Right lobe of liver (tissue), 6 donors: ENCODE results near the gene CHRNA5. TPM values are rescaled to one million over a fixed set of nuclear protein-coding genes. Genes with fewer than 3 reads are reported as not detected.

Experiments used
- ATAC-seq, 4 donors: fragments of 200-7000 bp; cut with Tn5 transposase; one replicate each; pipeline ENCODE4 v1.9.1; 2020; ENCODE audit warnings: mild to moderate bottlenecking in 4 of 4, moderate library complexity in 4 of 4
- DNase-seq, 3 donors: peaks; one replicate each; pipeline ENCODE4 v3.0.0-alpha.2; 2020
- H3K27ac ChIP-seq, 3 donors: fragments of 200-600 bp; one replicate each; pipeline ENCODE4 v1.8.0; 2022
- H3K27me3 ChIP-seq, 2 donors: fragments of 200-600 bp; one replicate each; pipeline ENCODE4 v1.8.0; 2022
- H3K36me3 ChIP-seq, 4 donors: fragments of 200-600 bp; sonication (generic) in 1 of 4; one replicate each; pipeline versions ENCODE4 v1.5.1 to v1.8.0; 2017 to 2022; ENCODE audit warnings: control low read depth in 1 of 4
- H3K4me1 ChIP-seq, 4 donors: fragments of 200-600 bp; sonication (generic) in 1 of 4; one replicate each; pipeline versions ENCODE4 v1.5.1 to v1.8.0; 2017 to 2022; ENCODE audit warnings: control low read depth in 1 of 4
- H3K4me3 ChIP-seq, 3 donors: fragments of 200-600 bp; one replicate each; pipeline ENCODE4 v1.8.0; 2022
- H3K9me3 ChIP-seq, 4 donors: fragments of 200-600 bp; sonication (generic) in 1 of 4; one replicate each; pipeline versions ENCODE4 v1.5.1 to v1.8.0; 2017 to 2022; ENCODE audit warnings: control low read depth in 1 of 4
- CTCF ChIP-seq, 4 donors: fragments of 200-600 bp in 3 of 4; fragments of 450-650 bp in 1 of 4; IDR thresholded peaks; one replicate each; pipeline versions ENCODE4 v1.5.1 to v1.8.0; 2016 to 2022; ENCODE audit warnings: antibody characterized with exemption in 4 of 4, mild to moderate bottlenecking in 2 of 4
- POLR2A ChIP-seq: fragments of 450-650 bp; IDR thresholded peaks from one replicate; pipeline ENCODE4 v1.6.1; 2017; ENCODE audit warnings: antibody characterized with exemption, mild to moderate bottlenecking
- WGBS: methylation state at CpG from one replicate; pipeline ENCODE4 v1.1.6; 2018; ENCODE audit warnings: low coverage, low lambda C conversion rate; ENCODE audit not compliant: insufficient coverage; ENCODE audit errors: missing lambda C conversion rate; 5-methylcytosine and 5-hydroxymethylcytosine counted together
- intact Hi-C, 2 donors: fragments of 100-400 bp; cut with DNase I; formaldehyde crosslinking; loops; one replicate each; pipeline versions ENCODE4 v1.11.2 to v1.14.1; 2022
- total RNA-seq, 6 experiments: library from RNA; depleted of rRNA in 2 of 6; stranded (reverse); fragments of >200 nt in 2 of 6; fragmentation: NEBNext Ultra II Directional in 3 of 6; extraction: Animal tissue kit (Norgen Biotek cat#: 25700) in 3 of 6; gene quantifications; one replicate each; pipeline versions ENCODE4 v1.1.0 to v1.2.4, GENCODE V29; 2016 to 2023
- donor health status: DM: no; HTN: yes; CAD: no.
- donor health status: DM: no; HTN: no; CAD: no.
- donor health status: DM: no; HTN: no; CAD: no.
- donor health status: DM: no; HTN: yes; CAD: no.
- donor health status: DM: no; HTN: yes; CAD: no.

Gene CHRNA5
- total RNA-seq, 6 experiments from 2014 or later, result 0.19 to 0.56 (median 0.38) TPM; not detected in 1

- no peak overlapping the region for H3K4me3 ChIP-seq
- H3K36me3 ChIP-seq, result no peaks in the 10 kb centered on the region
- no peak for ATAC-seq
- intact Hi-C loops, result no loop called here
- no peaks in the 10 kb centered on the region for H3K27me3 ChIP-seq
- no peak for DNase-seq
- no peak for TF ChIP-seq CTCF (IDR thresholded peaks at IDR 0.05)
- TF ChIP-seq POLR2A, result no peak
- H3K9me3 ChIP-seq, result no peaks in the 10 kb centered on the region
- no CpG with 5 or more reads among the region's 12 CpGs for WGBS
- H3K4me1 ChIP-seq, result no peaks in the 10 kb centered on the region
- no peak overlapping the region for H3K27ac ChIP-seq
These were observed 64.4 kb downstream of the CHRNA5 start for GRCh38 chr15:78629716-78630065.

- intact Hi-C loops, result no loop called here
- H3K9me3 ChIP-seq, result no peaks in the 10 kb centered on the region
- H3K27me3 ChIP-seq, result no peaks in the 10 kb centered on the region
- 69% methylated on average over 3 of the region's 9 CpGs for whole genome bisulfite sequencing
- H3K27ac ChIP-seq, result no peak overlapping the region
- ATAC-seq, result no peak
- H3K4me1 ChIP-seq, result no peaks in the 10 kb centered on the region
- TF ChIP-seq CTCF (IDR thresholded peaks at IDR 0.05) (no peak), POLR2A (no peak)
- DNase-seq, result no peak
- no peaks in the 10 kb centered on the region for H3K36me3 ChIP-seq
- H3K4me3 ChIP-seq, result no peak overlapping the region
These were observed 65.7 kb downstream of the CHRNA5 start for GRCh38 chr15:78630886-78631633.

GRCh38 chr15:78633348-78633747, 68.0 kb downstream of the CHRNA5 start:
- no peak for TF ChIP-seq POLR2A
- no peak for TF ChIP-seq CTCF (IDR thresholded peaks at IDR 0.05)
- Histone ChIP-seq H3K9me3 (no peaks in the 10 kb centered on the region), H3K4me1 (no peaks in the 10 kb centered on the region), H3K36me3 (no peaks in the 10 kb centered on the region), H3K4me3 (no peak overlapping the region), H3K27ac (no peak overlapping the region), H3K27me3 (no peaks in the 10 kb centered on the region)
- WGBS, result 73% methylated on average over 2 of the region's 2 CpGs
- intact Hi-C loops, result no loop called here
- ATAC-seq (no peak), DNase-seq (no peak)

- no peaks in the 10 kb centered on the region for H3K9me3 ChIP-seq
- no peak overlapping the region for H3K27ac ChIP-seq
- ATAC-seq (no peak), DNase-seq (no peak)
- H3K36me3 ChIP-seq, result no peaks in the 10 kb centered on the region
- H3K4me1 ChIP-seq, result no peaks in the 10 kb centered on the region
- H3K27me3 ChIP-seq, result no peaks in the 10 kb centered on the region
- H3K4me3 ChIP-seq, result no peak overlapping the region
- intact Hi-C loops, result loop anchor here (5.0 kb wide), 2 partner anchors 68 to 78 kb away; no protein-coding TSS in a partner anchor
- WGBS, result 79% methylated on average over 5 of the region's 12 CpGs
- no peak for TF ChIP-seq POLR2A
- no peak for TF ChIP-seq CTCF (IDR thresholded peaks at IDR 0.05)
These were observed 69.2 kb downstream of the CHRNA5 start for GRCh38 chr15:78634210-78635145.
